Measurements from ENCODE around the gene B9D2. TPM values are rescaled to one million over a fixed set of nuclear protein-coding genes. Genes with fewer than 3 reads are reported as not detected.

B9D2 gene
- total and polyA plus RNA-seq, 3 donors from 2014 or later = 6.7 to 14.6 (median 13.5) TPM

DNA sequence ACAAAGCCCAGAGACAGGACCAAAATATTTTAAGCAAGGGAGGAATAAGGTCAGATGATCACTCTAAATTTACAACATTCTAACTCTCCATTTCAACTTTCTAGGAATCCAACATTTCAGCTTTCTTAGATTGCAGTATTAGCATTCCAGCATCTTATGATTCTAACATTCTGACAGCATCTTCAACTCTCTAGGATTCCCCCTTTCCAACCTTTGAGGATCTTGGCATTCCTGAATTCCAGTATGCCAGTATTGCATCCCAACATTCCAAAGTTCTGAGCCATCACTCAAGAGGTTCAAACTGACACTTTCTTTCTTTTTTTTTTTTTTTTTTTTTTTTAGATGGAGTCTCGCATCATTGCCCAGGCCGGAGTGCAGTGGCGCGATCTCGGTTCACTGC lies 24.0 kb downstream of the B9D2 start:
- DNase-seq = no peak
- intact Hi-C loops (cut with DNase I; ENCODE audit: low total_unique reads) = no loop called here
- no peaks in the 10 kb centered on the region for H3K36me3 ChIP-seq (ENCODE audit: low read depth, missing control alignments)
- H3K4me1 ChIP-seq = no peaks in the 10 kb centered on the region
- H3K4me3 ChIP-seq = no peak overlapping the region
- TF ChIP-seq, protein P1, sequence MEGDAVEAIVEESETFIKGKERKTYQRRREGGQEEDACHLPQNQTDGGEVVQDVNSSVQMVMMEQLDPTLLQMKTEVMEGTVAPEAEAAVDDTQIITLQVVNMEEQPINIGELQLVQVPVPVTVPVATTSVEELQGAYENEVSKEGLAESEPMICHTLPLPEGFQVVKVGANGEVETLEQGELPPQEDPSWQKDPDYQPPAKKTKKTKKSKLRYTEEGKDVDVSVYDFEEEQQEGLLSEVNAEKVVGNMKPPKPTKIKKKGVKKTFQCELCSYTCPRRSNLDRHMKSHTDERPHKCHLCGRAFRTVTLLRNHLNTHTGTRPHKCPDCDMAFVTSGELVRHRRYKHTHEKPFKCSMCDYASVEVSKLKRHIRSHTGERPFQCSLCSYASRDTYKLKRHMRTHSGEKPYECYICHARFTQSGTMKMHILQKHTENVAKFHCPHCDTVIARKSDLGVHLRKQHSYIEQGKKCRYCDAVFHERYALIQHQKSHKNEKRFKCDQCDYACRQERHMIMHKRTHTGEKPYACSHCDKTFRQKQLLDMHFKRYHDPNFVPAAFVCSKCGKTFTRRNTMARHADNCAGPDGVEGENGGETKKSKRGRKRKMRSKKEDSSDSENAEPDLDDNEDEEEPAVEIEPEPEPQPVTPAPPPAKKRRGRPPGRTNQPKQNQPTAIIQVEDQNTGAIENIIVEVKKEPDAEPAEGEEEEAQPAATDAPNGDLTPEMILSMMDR (IDR thresholded peaks at IDR 0.05) = no peak
- TF ChIP-seq POLR2A (IDR thresholded peaks at IDR 0.05) = no peak
- no peak overlapping the region for H3K27ac ChIP-seq
- 96 to 98% methylated on average over 5 of the region's 5 CpGs for WGBS, 2 donors
- no peaks in the 10 kb centered on the region for H3K9me3 ChIP-seq
- H3K27me3 ChIP-seq = no peaks in the 10 kb centered on the region

DNA sequence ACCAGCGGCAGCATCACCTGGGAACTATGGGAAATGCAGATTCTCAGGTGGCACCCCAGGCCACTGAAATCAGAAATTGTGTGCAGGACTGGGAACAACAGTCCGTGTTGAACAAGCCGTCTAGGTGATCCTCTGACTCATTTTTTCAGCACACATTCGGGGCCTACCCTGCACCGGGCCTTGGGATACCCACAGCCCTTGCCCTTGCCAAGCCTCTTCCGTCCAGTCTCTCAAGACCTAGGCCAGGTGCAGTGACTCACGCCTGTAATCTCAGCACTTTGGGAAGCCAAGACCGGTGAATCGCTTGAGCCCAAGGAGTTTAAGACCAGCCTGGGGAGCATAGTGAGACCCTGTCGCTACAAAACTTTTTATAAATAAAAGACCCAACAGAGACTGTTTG lies 28.5 kb downstream of the B9D2 start:
- Histone ChIP-seq H3K36me3 (ENCODE audit: low read depth, missing control alignments) (no peaks in the 10 kb centered on the region), H3K27me3 (no peaks in the 10 kb centered on the region), H3K4me3 (no peak overlapping the region), H3K9me3 (no peaks in the 10 kb centered on the region), H3K4me1 (no peaks in the 10 kb centered on the region), H3K27ac (no peak overlapping the region)
- DNase-seq = no peak
- no peak for TF ChIP-seq POLR2A (IDR thresholded peaks at IDR 0.05)
- TF ChIP-seq, protein P1 (IDR thresholded peaks at IDR 0.05) = no peak
- WGBS, 2 donors = 91 to 93% methylated on average over 10 of the region's 10 CpGs
- intact Hi-C loops (cut with DNase I; ENCODE audit: low total_unique reads) = no loop called here

DNA sequence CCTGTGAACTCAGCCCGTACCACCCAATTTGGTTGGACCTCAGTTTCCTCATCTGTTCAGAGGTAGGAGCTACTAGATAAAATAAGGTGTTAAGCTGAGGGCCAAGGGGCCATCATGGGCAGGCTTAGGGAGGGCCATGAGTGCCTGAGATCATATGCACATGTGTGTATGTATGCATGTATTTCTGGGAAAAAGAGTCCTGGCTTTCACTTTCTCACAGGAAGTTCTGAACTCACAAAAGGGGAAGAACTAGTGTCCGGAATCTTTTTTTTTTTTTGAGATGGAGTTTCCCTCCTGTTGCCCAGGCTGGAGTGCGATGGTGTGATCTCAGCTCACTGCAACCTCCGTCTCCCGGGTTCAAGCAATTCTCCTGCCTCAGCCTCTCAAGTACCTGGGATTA lies 29.2 kb downstream of the B9D2 start:
- no peaks in the 10 kb centered on the region for H3K36me3 ChIP-seq (ENCODE audit: low read depth, missing control alignments)
- WGBS, 2 donors = 78 to 86% methylated on average over 5 of the region's 5 CpGs
- no peak overlapping the region for H3K4me3 ChIP-seq
- intact Hi-C loops (cut with DNase I; ENCODE audit: low total_unique reads) = no loop called here
- H3K27me3 ChIP-seq = no peaks in the 10 kb centered on the region
- no peak for TF ChIP-seq POLR2A (IDR thresholded peaks at IDR 0.05)
- TF ChIP-seq, protein P1 (IDR thresholded peaks at IDR 0.05) = no peak
- DNase-seq = no peak
- no peaks in the 10 kb centered on the region for H3K9me3 ChIP-seq
- H3K27ac ChIP-seq = no peak overlapping the region
- no peaks in the 10 kb centered on the region for H3K4me1 ChIP-seq

DNA sequence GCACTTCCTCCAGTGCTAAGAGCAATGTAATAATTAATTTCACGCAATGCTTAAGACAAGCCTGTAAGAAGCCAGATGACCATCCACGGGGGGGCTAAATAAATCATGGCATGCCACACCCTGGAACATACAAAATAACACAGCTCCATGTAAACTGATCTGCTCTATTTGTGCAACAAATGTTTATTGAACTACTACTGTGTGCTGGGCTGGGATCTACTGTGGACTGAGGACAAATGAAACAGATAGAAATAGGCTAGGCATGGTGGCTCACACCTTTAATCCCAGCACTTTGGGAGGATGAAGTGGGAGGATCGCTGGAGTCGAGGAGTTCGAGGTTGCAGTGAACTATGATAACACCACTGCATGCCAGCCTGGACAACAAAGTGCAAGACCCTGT lies 31.5 kb downstream of the B9D2 start:
- Histone ChIP-seq H3K9me3 (no peaks in the 10 kb centered on the region), H3K4me1 (no peaks in the 10 kb centered on the region), H3K27ac (no peak overlapping the region), H3K4me3 (no peak overlapping the region), H3K27me3 (no peaks in the 10 kb centered on the region), H3K36me3 (ENCODE audit: low read depth, missing control alignments) (no peaks in the 10 kb centered on the region)
- intact Hi-C loops (cut with DNase I; ENCODE audit: low total_unique reads) = no loop called here
- DNase-seq = no peak
- TF ChIP-seq POLR2A (IDR thresholded peaks at IDR 0.05) = no peak
- TF ChIP-seq, protein P1 (IDR thresholded peaks at IDR 0.05) = no peak
- 74 to 85% methylated on average over 5 of the region's 5 CpGs for WGBS, 2 donors

DNA sequence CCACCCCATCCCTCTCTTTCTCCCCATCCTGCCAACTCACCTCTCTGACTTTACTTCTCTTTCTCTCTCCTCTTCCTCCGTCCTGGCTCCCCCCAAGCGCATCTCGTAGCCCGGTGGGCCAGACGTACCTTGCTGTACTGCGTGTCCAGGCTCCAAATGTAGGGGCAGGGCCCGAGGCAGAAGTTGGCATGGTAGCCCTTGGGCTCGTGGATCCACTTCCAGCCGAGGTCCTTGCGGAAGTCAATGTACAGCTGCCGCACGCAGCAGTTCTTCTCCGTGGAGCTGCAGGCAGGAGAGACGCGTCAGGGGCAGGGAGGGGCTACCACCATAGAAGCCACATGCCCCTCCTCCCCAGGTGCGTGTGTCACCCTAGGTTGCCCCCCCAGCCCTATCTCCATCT lies 31.9 kb downstream of the B9D2 start:
- DNase-seq = no peak
- no peaks in the 10 kb centered on the region for H3K27me3 ChIP-seq
- intact Hi-C loops (cut with DNase I; ENCODE audit: low total_unique reads) = no loop called here
- H3K4me3 ChIP-seq = no peak overlapping the region
- no peaks in the 10 kb centered on the region for H3K36me3 ChIP-seq (ENCODE audit: low read depth, missing control alignments)
- TF ChIP-seq, protein P1 (IDR thresholded peaks at IDR 0.05) = no peak
- TF ChIP-seq POLR2A (IDR thresholded peaks at IDR 0.05) = no peak
- WGBS, 2 donors = 63 to 88% methylated on average over 16 of the region's 16 CpGs
- no peak overlapping the region for H3K27ac ChIP-seq
- no peaks in the 10 kb centered on the region for H3K4me1 ChIP-seq
- no peaks in the 10 kb centered on the region for H3K9me3 ChIP-seq

Data from testis (tissue), 3 donors.